ENCODE results near the gene PRKAR1B.

DNA sequence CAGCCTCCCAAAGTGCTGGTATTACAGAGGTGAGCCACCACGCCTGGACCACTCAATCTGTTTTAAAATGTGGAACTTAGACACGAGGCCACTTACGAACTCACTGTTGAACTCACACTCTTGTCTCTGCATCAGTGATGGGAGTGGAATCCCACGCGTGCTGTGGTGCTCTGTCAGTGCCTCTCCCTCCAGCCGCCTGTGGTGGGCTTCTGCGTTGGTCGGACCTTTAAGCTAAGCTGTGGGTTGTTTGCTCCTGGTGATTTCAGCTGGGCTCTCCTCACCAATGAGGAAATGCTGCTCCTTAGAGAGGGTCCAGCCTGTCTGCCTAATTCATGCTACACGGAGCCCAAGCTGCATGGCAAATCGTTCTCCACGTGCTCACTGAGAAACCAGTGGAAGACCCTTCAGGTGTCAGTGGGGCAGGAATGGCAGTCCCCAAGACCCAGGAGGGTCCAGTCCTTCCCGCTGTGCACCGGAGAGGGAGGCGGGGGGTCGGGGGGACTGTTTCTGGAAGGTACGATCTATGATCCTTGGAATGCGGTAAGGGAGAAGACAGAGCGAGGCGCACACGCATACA, 17.9 kb upstream of the PRKAR1B start:
- no peak for TF ChIP-seq ZFX (IDR thresholded peaks at IDR 0.05)
- TF ChIP-seq, protein P1, sequence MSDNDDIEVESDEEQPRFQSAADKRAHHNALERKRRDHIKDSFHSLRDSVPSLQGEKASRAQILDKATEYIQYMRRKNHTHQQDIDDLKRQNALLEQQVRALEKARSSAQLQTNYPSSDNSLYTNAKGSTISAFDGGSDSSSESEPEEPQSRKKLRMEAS (IDR thresholded peaks at IDR 0.05): no peak
- TF ChIP-seq, protein P2, sequence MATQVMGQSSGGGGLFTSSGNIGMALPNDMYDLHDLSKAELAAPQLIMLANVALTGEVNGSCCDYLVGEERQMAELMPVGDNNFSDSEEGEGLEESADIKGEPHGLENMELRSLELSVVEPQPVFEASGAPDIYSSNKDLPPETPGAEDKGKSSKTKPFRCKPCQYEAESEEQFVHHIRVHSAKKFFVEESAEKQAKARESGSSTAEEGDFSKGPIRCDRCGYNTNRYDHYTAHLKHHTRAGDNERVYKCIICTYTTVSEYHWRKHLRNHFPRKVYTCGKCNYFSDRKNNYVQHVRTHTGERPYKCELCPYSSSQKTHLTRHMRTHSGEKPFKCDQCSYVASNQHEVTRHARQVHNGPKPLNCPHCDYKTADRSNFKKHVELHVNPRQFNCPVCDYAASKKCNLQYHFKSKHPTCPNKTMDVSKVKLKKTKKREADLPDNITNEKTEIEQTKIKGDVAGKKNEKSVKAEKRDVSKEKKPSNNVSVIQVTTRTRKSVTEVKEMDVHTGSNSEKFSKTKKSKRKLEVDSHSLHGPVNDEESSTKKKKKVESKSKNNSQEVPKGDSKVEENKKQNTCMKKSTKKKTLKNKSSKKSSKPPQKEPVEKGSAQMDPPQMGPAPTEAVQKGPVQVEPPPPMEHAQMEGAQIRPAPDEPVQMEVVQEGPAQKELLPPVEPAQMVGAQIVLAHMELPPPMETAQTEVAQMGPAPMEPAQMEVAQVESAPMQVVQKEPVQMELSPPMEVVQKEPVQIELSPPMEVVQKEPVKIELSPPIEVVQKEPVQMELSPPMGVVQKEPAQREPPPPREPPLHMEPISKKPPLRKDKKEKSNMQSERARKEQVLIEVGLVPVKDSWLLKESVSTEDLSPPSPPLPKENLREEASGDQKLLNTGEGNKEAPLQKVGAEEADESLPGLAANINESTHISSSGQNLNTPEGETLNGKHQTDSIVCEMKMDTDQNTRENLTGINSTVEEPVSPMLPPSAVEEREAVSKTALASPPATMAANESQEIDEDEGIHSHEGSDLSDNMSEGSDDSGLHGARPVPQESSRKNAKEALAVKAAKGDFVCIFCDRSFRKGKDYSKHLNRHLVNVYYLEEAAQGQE (IDR thresholded peaks at IDR 0.05; ENCODE audit: low read depth): no peak
- TF ChIP-seq, protein P3, sequence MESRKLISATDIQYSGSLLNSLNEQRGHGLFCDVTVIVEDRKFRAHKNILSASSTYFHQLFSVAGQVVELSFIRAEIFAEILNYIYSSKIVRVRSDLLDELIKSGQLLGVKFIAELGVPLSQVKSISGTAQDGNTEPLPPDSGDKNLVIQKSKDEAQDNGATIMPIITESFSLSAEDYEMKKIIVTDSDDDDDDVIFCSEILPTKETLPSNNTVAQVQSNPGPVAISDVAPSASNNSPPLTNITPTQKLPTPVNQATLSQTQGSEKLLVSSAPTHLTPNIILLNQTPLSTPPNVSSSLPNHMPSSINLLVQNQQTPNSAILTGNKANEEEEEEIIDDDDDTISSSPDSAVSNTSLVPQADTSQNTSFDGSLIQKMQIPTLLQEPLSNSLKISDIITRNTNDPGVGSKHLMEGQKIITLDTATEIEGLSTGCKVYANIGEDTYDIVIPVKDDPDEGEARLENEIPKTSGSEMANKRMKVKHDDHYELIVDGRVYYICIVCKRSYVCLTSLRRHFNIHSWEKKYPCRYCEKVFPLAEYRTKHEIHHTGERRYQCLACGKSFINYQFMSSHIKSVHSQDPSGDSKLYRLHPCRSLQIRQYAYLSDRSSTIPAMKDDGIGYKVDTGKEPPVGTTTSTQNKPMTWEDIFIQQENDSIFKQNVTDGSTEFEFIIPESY (IDR thresholded peaks at IDR 0.05; ENCODE audit: extremely low read depth, insufficient replicate concordance, low read length): no peak
- TF ChIP-seq SP1 (IDR thresholded peaks at IDR 0.05; ENCODE audit: low read depth): no peak
- TF ChIP-seq YY1 (IDR thresholded peaks at IDR 0.05; ENCODE audit: extremely low read depth, insufficient replicate concordance, low read depth, low read length): no peak
- no peak for TF ChIP-seq EZH2 (IDR thresholded peaks at IDR 0.05)
- TF ChIP-seq EZH2phosphoT487 (IDR thresholded peaks at IDR 0.05; ENCODE audit: borderline replicate concordance): no peak

Data from HCT116 (cell line).